Heart left ventricle (tissue), 16 donors: ENCODE data around the gene MID1IP1. TPM values are rescaled to one million over a fixed set of nuclear protein-coding genes. Genes with fewer than 3 reads are reported as not detected.

Experiments used
- ATAC-seq, 4 donors: fragments of 200-7000 bp; cut with Tn5 transposase; one replicate each; pipeline ENCODE4 v1.9.1; 2020 to 2022; ENCODE audit warnings: moderate library complexity in 4 of 4, mild to moderate bottlenecking in 3 of 4, moderate number of reproducible peaks in 1 of 4
- DNase-seq, 5 donors: peaks; one replicate each; pipeline ENCODE4 v3.0.0-alpha.2; 2020
- H3K27ac ChIP-seq, 12 donors: fragments of 200-600 bp; sonication (generic) in 4 of 12; one replicate each; pipeline versions ENCODE4 v1.5.0 to v1.8.0; 2016 to 2022; ENCODE audit warnings: mild to moderate bottlenecking in 2 of 12
- H3K27me3 ChIP-seq, 9 donors: fragments of 200-600 bp; sonication (generic) in 2 of 9; one replicate each; pipeline versions ENCODE4 v1.5.1 to v1.8.0; 2016 to 2022; ENCODE audit warnings: mild to moderate bottlenecking in 3 of 9
- H3K36me3 ChIP-seq, 9 donors: fragments of 200-600 bp; sonication (generic) in 2 of 9; one replicate each; pipeline versions ENCODE4 v1.5.0 to v1.8.0; 2018 to 2022; ENCODE audit warnings: mild to moderate bottlenecking in 2 of 9
- H3K4me1 ChIP-seq, 12 donors: fragments of 200-600 bp; sonication (generic) in 4 of 12; one replicate each; pipeline versions ENCODE4 v1.5.0 to v1.8.0; 2016 to 2022; ENCODE audit warnings: mild to moderate bottlenecking in 3 of 12
- H3K4me3 ChIP-seq, 12 donors: fragments of 200-600 bp; sonication (generic) in 4 of 12; one replicate each; pipeline versions ENCODE4 v1.5.0 to v1.8.0; 2017 to 2022; ENCODE audit warnings: mild to moderate bottlenecking in 9 of 12, moderate library complexity in 4 of 12
- H3K9me3 ChIP-seq, 12 donors: fragments of 200-600 bp; sonication (generic) in 4 of 12; one replicate each; pipeline versions ENCODE4 v1.5.0 to v1.8.0; 2016 to 2022; ENCODE audit warnings: mild to moderate bottlenecking in 1 of 12
- CTCF ChIP-seq, 12 donors: fragments of 200-600 bp; sonication (generic) in 4 of 12; IDR thresholded peaks; one replicate each; pipeline versions ENCODE4 v1.5.0 to v1.8.0; 2018 to 2022; ENCODE audit warnings: antibody characterized with exemption in 12 of 12, mild to moderate bottlenecking in 5 of 12
- POLR2A ChIP-seq, 2 donors: fragments of 450-650 bp; IDR thresholded peaks; one replicate each; pipeline ENCODE4 v1.6.1; 2017; ENCODE audit warnings: antibody characterized with exemption in 2 of 2, mild to moderate bottlenecking in 2 of 2, moderate library complexity in 2 of 2
- WGBS, 4 donors: extraction: QIAGEN DNeasy Blood & Tissue Kit in 2 of 4; methylation state at CpG; one replicate each; pipeline versions ENCODE4 v1.1.5 to v1.1.7; 2013 to 2018; 5-methylcytosine and 5-hydroxymethylcytosine counted together
- intact Hi-C, 10 donors: fragments of 100-400 bp; cut with DNase I; formaldehyde crosslinking; loops; one replicate each; pipeline versions ENCODE4 v1.11.1 to v1.14.2; 2022
- polyA plus RNA-seq, 2 donors: library from polyadenylated mRNA; stranded (reverse); fragments of 200-250 nt; gene quantifications; one replicate each; pipeline ENCODE4 v1.2.3, GENCODE V29; 2013
- total RNA-seq, 9 donors: library from RNA; depleted of rRNA in 2 of 9; stranded (reverse); fragments of >200 nt in 2 of 9; fragmentation: NEBNext Ultra II Directional in 3 of 9; extraction: Animal tissue kit (Norgen Biotek cat#: 25700) in 3 of 9; gene quantifications; one replicate each; pipeline versions ENCODE4 v1.1.0 to v1.2.4, GENCODE V29; 2016 to 2023
- donor health status: ischemic (EF 13 %, LVEDD 7.1; RV severe dilation, severe dysfunction).
- donor health status: healthy with polysubstance abuse.
- donor health status: DM: no; HTN: yes; CAD: no.
- donor health status: DM: no; HTN: no; CAD: no.
- donor health status: ischemic (EF 25% LVEDD 6.9; RV normal size, moderate dysfunction).
- donor health status: ischemic (EF 25% LVEDD 5.7; RV mildly dilated, moderate dysfunction).
- donor health status: healthy.
- donor health status: DM: yes; HTN: yes; CAD: no.
- donor health status: ischemic (EF 35%, LVEDD 5.7; RV mildly dilated, moderate dysfunction).
- donor health status: nonischemic (EF 11% LVEDD 7.7; RV severe dilation, severe dysfunction).
- donor health status: DM: yes; HTN: yes; CAD: no.
- donor health status: PGD.
- donor health status: ischemic (EF 29% LVEDD 5.4; RV normal size, mild dysfunction).
- donor health status: nonischemic (EF 23%, LVEDD 6.1; RV moderate dilation, normal function).

MID1IP1 gene
- total and polyA plus RNA-seq, 11 donors: 19.2 to 146 (median 34.5) TPM

- Histone ChIP-seq H3K27me3 (no peaks in the 10 kb centered on the region), H3K4me3 (peak overlapping the region; percentile 44 to 90 (median 70)), H3K27ac (peak overlapping the region; percentile 86 to 98 (median 93)), H3K9me3 (no peaks in the 10 kb centered on the region), H3K36me3 (no peaks in the 10 kb centered on the region), H3K4me1 (peaks cover 0 to 36% (median 12%) of the 10 kb centered on the region in 12 donors)
- TF ChIP-seq POLR2A (IDR thresholded peaks at IDR 0.05): no peak
- TF ChIP-seq CTCF (IDR thresholded peaks at IDR 0.05): peak in 2 of 12 donors; percentile 17 to 18
- peak in 3 of 4 donors; percentile 41 to 60 (median 52) for ATAC-seq
- peak; percentile 57 to 77 (median 66) for DNase-seq
- 1 to 40% (median 18%) methylated on average over 33 to 41 of the region's 41 CpGs for WGBS, 4 donors
- intact Hi-C loops: loop anchor here in 6 of 10 donors (10.0 kb wide), 2 partner anchors 59 to 179 kb away; no protein-coding TSS in a partner anchor
Observed at GRCh38 chrX:38805432-38806389, 4.5 kb downstream of the MID1IP1 start.

GRCh38 chrX:38806875-38807621 is 5.8 kb downstream of the MID1IP1 start:
- H3K4me1 ChIP-seq: peaks cover 0 to 44% (median 15%) of the 10 kb centered on the region in 12 donors
- intact Hi-C loops: loop anchor here in 6 of 10 donors (10.0 kb wide), 2 partner anchors 58 to 178 kb away; no protein-coding TSS in a partner anchor
- no peak for TF ChIP-seq CTCF (IDR thresholded peaks at IDR 0.05)
- no peak for TF ChIP-seq POLR2A (IDR thresholded peaks at IDR 0.05)
- no peak for ATAC-seq
- H3K4me3 ChIP-seq: peak overlapping the region in 9 of 12 donors; percentile 68 to 90 (median 71)
- WGBS, 4 donors: 52 to 60% (median 56%) methylated on average over 7 of the region's 7 CpGs
- DNase-seq: no peak
- H3K27me3 ChIP-seq: no peaks in the 10 kb centered on the region
- H3K36me3 ChIP-seq: no peaks in the 10 kb centered on the region
- peak overlapping the region in 8 of 12 donors; percentile 88 to 98 (median 92) for H3K27ac ChIP-seq
- no peaks in the 10 kb centered on the region for H3K9me3 ChIP-seq

GRCh38 chrX:38807873-38808272 is 6.6 kb downstream of the MID1IP1 start:
- Histone ChIP-seq H3K36me3 (no peaks in the 10 kb centered on the region), H3K4me1 (peaks cover 0 to 39% (median 12%) of the 10 kb centered on the region in 12 donors), H3K9me3 (no peaks in the 10 kb centered on the region), H3K27ac (peak overlapping the region in 1 of 12 donors; percentile 95), H3K27me3 (no peaks in the 10 kb centered on the region), H3K4me3 (no peak overlapping the region)
- TF ChIP-seq CTCF (IDR thresholded peaks at IDR 0.05) (no peak), POLR2A (IDR thresholded peaks at IDR 0.05) (no peak)
- no peak for ATAC-seq
- intact Hi-C loops: loop anchor here in 6 of 10 donors (10.0 kb wide), 2 partner anchors 57 to 177 kb away; no protein-coding TSS in a partner anchor
- DNase-seq: no peak
